Panc1 (cell line): ENCODE data around the gene MADD. TPM values are rescaled to one million over a fixed set of nuclear protein-coding genes. Genes with fewer than 3 reads are reported as not detected.

Source experiments
- ATAC-seq: fragments of 200-7000 bp; cut with Tn5 transposase; 2 replicates; pipeline ENCODE4 v1.9.1; 2020; ENCODE audit warnings: mild to moderate bottlenecking, moderate library complexity
- BruUV-seq: library from RNA; stranded (reverse); fragments of 400-500 nt; replicated peaks from 2 replicates; lab custom pipeline; 2021; lab: Mats Ljungman, UMichigan
- CTCF ChIA-PET: fragments of 300-600 bp; sonication (Branson Sonifier 250); formaldehyde crosslinking; loops from one replicate; lab custom pipeline; 2022; ENCODE audit warnings: antibody characterized with exemption; lab: Charles Lee
- POLR2A ChIA-PET: fragments of 300-600 bp; sonication (Branson Sonifier 250); formaldehyde crosslinking; loops from one replicate; lab custom pipeline; 2022; ENCODE audit warnings: antibody characterized with exemption; lab: Charles Lee
- DNase-seq: peaks from one replicate; pipeline ENCODE4 v3.0.0-alpha.2; 2010; ENCODE audit warnings: low read depth, low spot score
- H3K27ac ChIP-seq: 2 replicates; pipeline ENCODE4 v1.5.1; 2011; ENCODE audit warnings: mild to moderate bottlenecking, low read length, inconsistent platforms
- H3K27me3 ChIP-seq: fragments of 200-500 bp; sonication (Bioruptor generic); 2 replicates; pipeline ENCODE4 v1.6.0; 2014; ENCODE audit warnings: low read length, inconsistent platforms; ENCODE audit not compliant: control insufficient read depth, insufficient read depth
- H3K36me3 ChIP-seq: fragments of 200-500 bp; sonication (Bioruptor generic); 2 replicates; pipeline ENCODE4 v1.5.1; 2014; ENCODE audit warnings: inconsistent platforms, mild to moderate bottlenecking, low read length, moderate library complexity; ENCODE audit not compliant: control insufficient read depth, insufficient read depth
- H3K4me1 ChIP-seq: 2 replicates; pipeline ENCODE4 v1.5.1; 2011; ENCODE audit warnings: inconsistent platforms, mild to moderate bottlenecking, low read length, moderate library complexity; ENCODE audit not compliant: control insufficient read depth, insufficient read depth
- H3K4me3 ChIP-seq, 2 experiments: 2 replicates each; pipeline ENCODE4 v1.5.1; 2011 to 2012; ENCODE audit warnings: low read depth in 2 of 2, low read length in 2 of 2, mild to moderate bottlenecking in 2 of 2, inconsistent platforms in 1 of 2, moderate library complexity in 1 of 2
- H3K9me3 ChIP-seq: fragments of 200-500 bp; sonication (Bioruptor generic); 2 replicates; pipeline ENCODE4 v1.5.1; 2014; ENCODE audit warnings: low read depth, mild to moderate bottlenecking, inconsistent platforms, low read length, moderate library complexity; ENCODE audit not compliant: control insufficient read depth, insufficient read depth
- POLR2AphosphoS5 ChIP-seq: IDR thresholded peaks from 2 replicates; pipeline ENCODE4 v1.6.1; 2012; ENCODE audit warnings: mild to moderate bottlenecking, low read depth, low read length, moderate library complexity
- REST ChIP-seq, 2 experiments: IDR thresholded peaks; 2 replicates each; pipeline ENCODE4 v1.6.1; 2011 to 2012; ENCODE audit warnings: low read depth in 2 of 2, control low read depth in 1 of 2, low read length in 1 of 2, mild to moderate bottlenecking in 1 of 2, moderate library complexity in 1 of 2; ENCODE audit not compliant: insufficient read depth in 1 of 2
- SIN3A ChIP-seq: IDR thresholded peaks from 2 replicates; pipeline ENCODE4 v1.6.1; 2012; ENCODE audit warnings: low read depth, mild to moderate bottlenecking, low read length, moderate library complexity, borderline replicate concordance; ENCODE audit not compliant: insufficient read depth
- TCF7L2 ChIP-seq: IDR thresholded peaks from 2 replicates; pipeline ENCODE4 v1.6.1; 2011; ENCODE audit warnings: mild to moderate bottlenecking, low read depth, low read length, inconsistent platforms
- in situ Hi-C: cut with HindIII; loops from 2 replicates; pipeline ENCODE4 v1.10.0; 2016; ENCODE audit warnings: low sequenced_read_pairs, low pct_unique_long_range_greater_than_20kb
- intact Hi-C: fragments of 100-400 bp; cut with micrococcal nuclease; formaldehyde crosslinking; loops from one replicate; pipeline ENCODE4 v1.10.0; 2022; ENCODE audit not compliant: unreplicated experiment
- total RNA-seq: library from RNA; stranded (reverse); gene quantifications from one replicate; pipeline ENCODE4 v1.2.1, GENCODE V29; 2021; ENCODE audit not compliant: unreplicated experiment

The MADD gene
- total RNA-seq, 1 experiment from 2014 or later: 51.1 TPM

GRCh38 chr11:47278058-47278457 lies 8.1 kb downstream of the MADD start:
- intact Hi-C loops (no loop called here), in situ Hi-C loops (no loop called here)
- Histone ChIP-seq H3K9me3 (no peaks in the 10 kb centered on the region), H3K4me3 (no peak overlapping the region), H3K36me3 (peaks cover 30% of the 10 kb centered on the region), H3K27me3 (no peaks in the 10 kb centered on the region), H3K4me1 (no peaks in the 10 kb centered on the region), H3K27ac (no peak overlapping the region)
- ChIA-PET POLR2A (no interaction called here), CTCF (no interaction called here)
- no peak for ATAC-seq
- TF ChIP-seq TCF7L2 (no peak), POLR2AphosphoS5 (no peak), SIN3A (no peak), REST (IDR thresholded peaks at IDR 0.05; ENCODE audit: insufficient read depth in 1 of 2, low read depth in 2 of 2, low read length in 1 of 2) (no peak)
- BruUV-seq: no TSS peak
- DNase-seq: no peak

- intact Hi-C loops (no loop called here), in situ Hi-C loops (no loop called here)
- ChIA-PET CTCF (no interaction called here), POLR2A (no interaction called here)
- TF ChIP-seq REST (IDR thresholded peaks at IDR 0.05; ENCODE audit: insufficient read depth in 1 of 2, low read depth in 2 of 2, low read length in 1 of 2) (no peak), SIN3A (no peak)
- Histone ChIP-seq H3K27ac (no peak overlapping the region), H3K4me1 (no peaks in the 10 kb centered on the region), H3K4me3 (no peak overlapping the region), H3K9me3 (no peaks in the 10 kb centered on the region), H3K36me3 (peaks cover 30% of the 10 kb centered on the region), H3K27me3 (no peaks in the 10 kb centered on the region)
- DNase-seq: no peak
- no peak for ATAC-seq
- BruUV-seq: no TSS peak
Observed at GRCh38 chr11:47278769-47279168, 8.8 kb downstream of the MADD start.

GRCh38 chr11:47280099-47280498 lies 10.2 kb downstream of the MADD start:
- no peaks in the 10 kb centered on the region for H3K27me3 ChIP-seq
- intact Hi-C loops: no loop called here
- CTCF ChIA-PET: no interaction called here
- H3K36me3 ChIP-seq: peaks cover 36% of the 10 kb centered on the region
- in situ Hi-C loops: no loop called here
- TF ChIP-seq TCF7L2: no peak
- no peak for TF ChIP-seq POLR2AphosphoS5
- TF ChIP-seq REST (IDR thresholded peaks at IDR 0.05; ENCODE audit: insufficient read depth in 1 of 2, low read depth in 2 of 2, low read length in 1 of 2): no peak
- TF ChIP-seq SIN3A: no peak
- DNase-seq: no peak
- BruUV-seq: no TSS peak
- no peaks in the 10 kb centered on the region for H3K9me3 ChIP-seq
- H3K4me3 ChIP-seq: no peak overlapping the region
- H3K27ac ChIP-seq: no peak overlapping the region
- H3K4me1 ChIP-seq: no peaks in the 10 kb centered on the region
- POLR2A ChIA-PET: interaction anchor here (1.1 kb wide), 1 partner anchor 9 kb away, joined by 3 read pairs; no protein-coding TSS in a partner anchor
- no peak for ATAC-seq
